Measurements from ENCODE around the gene CCM2. TPM values are rescaled to one million over a fixed set of nuclear protein-coding genes. Genes with fewer than 3 reads are reported as not detected.

CCM2 gene
- total and polyA plus RNA-seq, 2 of the 8 experiments (the other 6 are each of a cell fraction or from before 2014, with no cell fraction given), result 31.6 to 41.2 TPM

DNA sequence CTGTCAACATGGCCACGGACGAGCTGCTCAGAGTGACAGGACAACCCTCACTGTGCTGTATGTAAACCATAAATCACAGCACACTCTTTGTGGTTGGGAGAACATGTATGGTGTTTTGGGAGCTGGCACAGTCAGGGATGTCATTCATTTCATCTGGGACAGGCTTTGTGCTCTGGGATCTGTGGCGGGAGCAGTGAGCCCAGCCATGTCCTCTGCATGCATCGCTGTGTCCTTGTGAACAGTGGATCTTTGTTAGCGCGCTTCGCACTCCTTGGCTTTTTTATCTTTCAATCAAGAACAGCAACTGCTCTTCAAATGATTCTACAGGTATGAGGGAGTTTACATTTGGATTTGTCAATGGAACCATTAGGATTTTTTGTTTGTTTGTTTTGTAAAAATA, 7.1 kb downstream of the CCM2 start (continued):
- TF ChIP-seq TAF7 (optimal IDR thresholded peaks at IDR 0.05; ENCODE audit: borderline replicate concordance, low read depth, low read length), result no peak
- no peak for TF ChIP-seq NRF1 (IDR thresholded peaks at IDR 0.05; ENCODE audit: low read depth, low read length)
- TF ChIP-seq SIRT6 (IDR thresholded peaks at IDR 0.05; ENCODE audit: low read length), result no peak
- TF ChIP-seq BCL11A (IDR thresholded peaks at IDR 0.05; ENCODE audit: low read depth in 2 of 2, low read length in 2 of 2), result no peak
- no peak for TF ChIP-seq YY1 (IDR thresholded peaks at IDR 0.05; ENCODE audit: low read depth, low read length)
- no peak for TF ChIP-seq RXRA (IDR thresholded peaks at IDR 0.05; ENCODE audit: insufficient read depth, low read depth, low read length)
- no peak for TF ChIP-seq SIN3A (conservative IDR thresholded peaks at IDR 0.05 in 1 of 2, IDR thresholded peaks at IDR 0.05 in 1 of 2; ENCODE audit: low read depth in 1 of 2, low read length in 2 of 2)

Measured in H1 (cell line).